ENCODE data around the gene GPR25. TPM values are rescaled to one million over a fixed set of nuclear protein-coding genes. Genes with fewer than 3 reads are reported as not detected.

Gene GPR25
- total RNA-seq, 4 donors from 2014 or later = 1.3 TPM; not detected in 3

DNA sequence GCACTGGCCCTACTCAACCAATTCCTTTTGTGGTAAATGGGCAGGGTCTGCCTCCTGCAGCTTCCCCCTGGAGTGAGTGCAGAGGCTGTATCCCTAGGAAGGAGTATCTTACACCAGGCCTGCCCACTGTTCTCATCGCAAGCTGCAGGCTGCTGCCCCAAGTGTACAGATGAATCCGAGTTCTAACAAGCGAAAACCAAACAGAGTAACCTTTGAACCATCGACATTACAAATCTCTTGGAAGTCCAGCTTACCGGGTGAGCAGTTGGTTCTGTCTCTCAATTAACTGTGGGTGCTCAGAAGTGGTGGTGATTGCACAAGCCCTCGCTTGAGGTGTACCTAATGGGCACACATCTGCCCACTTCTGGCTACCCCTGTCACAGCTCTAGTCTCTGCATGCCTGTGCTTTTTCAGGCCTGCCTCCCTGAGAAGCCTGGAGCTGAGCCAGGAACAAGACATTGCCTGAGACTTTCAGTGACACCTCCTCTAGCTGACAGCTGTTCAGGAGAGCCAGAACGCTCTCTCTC lies 44.6 kb downstream of the GPR25 start:
- H3K27ac ChIP-seq = peak overlapping the region; percentile 8 to 70 (median 28)
- H3K4me1 ChIP-seq = peaks cover 3 to 31% (median 14%) of the 10 kb centered on the region in 3 donors
- peaks cover 0 to 4% (median 0%) of the 10 kb centered on the region in 3 donors for H3K36me3 ChIP-seq
- intact Hi-C loops (cut with DNase I) = no loop called here
- no peaks in the 10 kb centered on the region for H3K9me3 ChIP-seq
- DNase-seq = no peak
- WGBS, 2 donors = 48 to 60% methylated on average over 4 to 5 of the region's 7 CpGs
- H3K27me3 ChIP-seq = peaks cover 0 to 6% (median 0%) of the 10 kb centered on the region in 4 donors
- TF ChIP-seq POLR2A (IDR thresholded peaks at IDR 0.05) = no peak
- TF ChIP-seq, protein P1, sequence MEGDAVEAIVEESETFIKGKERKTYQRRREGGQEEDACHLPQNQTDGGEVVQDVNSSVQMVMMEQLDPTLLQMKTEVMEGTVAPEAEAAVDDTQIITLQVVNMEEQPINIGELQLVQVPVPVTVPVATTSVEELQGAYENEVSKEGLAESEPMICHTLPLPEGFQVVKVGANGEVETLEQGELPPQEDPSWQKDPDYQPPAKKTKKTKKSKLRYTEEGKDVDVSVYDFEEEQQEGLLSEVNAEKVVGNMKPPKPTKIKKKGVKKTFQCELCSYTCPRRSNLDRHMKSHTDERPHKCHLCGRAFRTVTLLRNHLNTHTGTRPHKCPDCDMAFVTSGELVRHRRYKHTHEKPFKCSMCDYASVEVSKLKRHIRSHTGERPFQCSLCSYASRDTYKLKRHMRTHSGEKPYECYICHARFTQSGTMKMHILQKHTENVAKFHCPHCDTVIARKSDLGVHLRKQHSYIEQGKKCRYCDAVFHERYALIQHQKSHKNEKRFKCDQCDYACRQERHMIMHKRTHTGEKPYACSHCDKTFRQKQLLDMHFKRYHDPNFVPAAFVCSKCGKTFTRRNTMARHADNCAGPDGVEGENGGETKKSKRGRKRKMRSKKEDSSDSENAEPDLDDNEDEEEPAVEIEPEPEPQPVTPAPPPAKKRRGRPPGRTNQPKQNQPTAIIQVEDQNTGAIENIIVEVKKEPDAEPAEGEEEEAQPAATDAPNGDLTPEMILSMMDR (IDR thresholded peaks at IDR 0.05) = no peak
- H3K4me3 ChIP-seq = no peak overlapping the region

DNA sequence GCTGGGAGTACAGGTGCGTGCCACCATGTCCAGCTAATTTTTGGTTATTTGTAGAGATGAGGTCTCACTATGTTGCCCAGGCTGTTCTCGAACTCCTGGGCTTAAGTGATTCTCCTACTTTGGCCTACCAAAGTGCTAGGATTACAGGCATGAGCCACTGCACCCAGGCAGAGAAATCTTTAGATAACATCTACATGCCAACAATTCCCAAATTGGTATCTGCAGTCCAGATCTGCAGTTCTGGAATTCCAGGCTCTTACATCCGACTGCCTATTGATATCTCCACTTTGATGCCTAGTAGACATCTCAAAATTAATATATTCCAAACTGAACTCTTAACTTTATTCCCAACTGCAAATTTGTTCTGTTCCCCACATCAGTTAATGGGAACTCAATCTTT lies 45.2 kb downstream of the GPR25 start:
- peaks cover 0 to 6% (median 0%) of the 10 kb centered on the region in 4 donors for H3K27me3 ChIP-seq
- no peaks in the 10 kb centered on the region for H3K9me3 ChIP-seq
- peaks cover 0 to 4% (median 0%) of the 10 kb centered on the region in 3 donors for H3K36me3 ChIP-seq
- TF ChIP-seq, protein P1 (IDR thresholded peaks at IDR 0.05) = no peak
- no peak for TF ChIP-seq POLR2A (IDR thresholded peaks at IDR 0.05)
- peaks cover 0 to 25% (median 9%) of the 10 kb centered on the region in 3 donors for H3K4me1 ChIP-seq
- 97% methylated on average over 3 of the region's 3 CpGs for WGBS, 2 donors
- no peak overlapping the region for H3K27ac ChIP-seq
- DNase-seq = no peak
- intact Hi-C loops (cut with DNase I) = no loop called here
- H3K4me3 ChIP-seq = no peak overlapping the region

DNA sequence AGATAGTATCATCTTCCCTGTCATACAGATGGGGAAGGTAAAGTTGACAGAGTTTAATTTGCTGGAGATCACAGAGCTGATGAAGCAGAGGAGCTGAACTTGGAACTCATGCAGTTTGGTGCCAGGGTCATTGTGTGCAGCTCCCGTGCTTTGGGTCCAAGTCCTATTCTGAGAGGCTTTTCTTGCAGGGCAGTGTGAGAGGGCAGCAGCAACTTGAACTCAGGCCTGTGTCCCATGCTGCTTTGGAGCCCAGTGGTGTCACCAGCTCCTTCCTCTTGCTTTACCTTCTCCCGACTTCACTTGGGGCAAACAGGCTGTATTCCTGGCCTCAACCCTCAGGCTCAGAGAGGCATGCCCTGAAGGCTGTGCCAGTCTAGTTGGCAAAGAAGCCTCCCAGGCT lies 46.6 kb downstream of the GPR25 start:
- peaks cover 0 to 19% (median 9%) of the 10 kb centered on the region in 3 donors for H3K4me1 ChIP-seq
- DNase-seq = no peak
- H3K27ac ChIP-seq = no peak overlapping the region
- no peaks in the 10 kb centered on the region for H3K9me3 ChIP-seq
- H3K36me3 ChIP-seq = no peaks in the 10 kb centered on the region
- TF ChIP-seq, protein P1 (IDR thresholded peaks at IDR 0.05) = no peak
- no peak for TF ChIP-seq POLR2A (IDR thresholded peaks at IDR 0.05)
- WGBS, 2 donors = 80 to 90% methylated on average over 1 to 2 of the region's 2 CpGs
- H3K27me3 ChIP-seq = peaks cover 0 to 6% (median 0%) of the 10 kb centered on the region in 4 donors
- H3K4me3 ChIP-seq = no peak overlapping the region
- intact Hi-C loops (cut with DNase I) = no loop called here

DNA sequence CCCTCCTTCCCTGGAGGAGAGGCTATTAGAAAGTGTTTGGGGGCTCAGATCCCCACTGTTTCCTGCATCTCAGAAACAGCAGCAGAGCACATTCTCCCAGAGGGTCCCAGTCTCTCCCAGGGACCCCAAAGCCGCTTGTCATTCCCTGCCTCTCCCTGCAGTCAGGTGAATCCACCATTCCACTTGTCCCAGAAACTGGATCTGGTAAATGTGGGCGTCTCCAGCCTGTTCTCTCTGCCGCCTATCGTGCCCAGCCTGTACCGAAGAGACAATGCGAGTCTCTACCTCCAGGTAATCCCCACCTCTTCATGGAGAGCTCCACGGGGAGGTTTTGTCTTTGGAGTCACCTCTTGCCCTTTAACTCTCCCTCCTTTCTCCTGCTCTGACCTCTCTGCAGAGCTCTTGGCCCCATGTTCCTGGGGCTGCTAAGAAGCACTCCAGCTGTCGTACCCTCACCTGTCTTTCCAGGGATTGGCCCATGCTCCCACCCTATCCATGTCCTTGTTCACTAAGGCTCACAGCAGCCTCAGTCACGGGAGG lies 48.9 kb downstream of the GPR25 start:
- Histone ChIP-seq H3K4me3 (no peak overlapping the region), H3K9me3 (no peaks in the 10 kb centered on the region), H3K27me3 (no peaks in the 10 kb centered on the region), H3K27ac (no peak overlapping the region), H3K4me1 (peaks cover 0 to 9% (median 8%) of the 10 kb centered on the region in 3 donors), H3K36me3 (no peaks in the 10 kb centered on the region)
- intact Hi-C loops (cut with DNase I) = no loop called here
- DNase-seq = no peak
- 87 to 89% methylated on average over 8 to 9 of the region's 9 CpGs for WGBS, 2 donors
- TF ChIP-seq, protein P1 (IDR thresholded peaks at IDR 0.05) = no peak
- TF ChIP-seq POLR2A (IDR thresholded peaks at IDR 0.05) = no peak

DNA sequence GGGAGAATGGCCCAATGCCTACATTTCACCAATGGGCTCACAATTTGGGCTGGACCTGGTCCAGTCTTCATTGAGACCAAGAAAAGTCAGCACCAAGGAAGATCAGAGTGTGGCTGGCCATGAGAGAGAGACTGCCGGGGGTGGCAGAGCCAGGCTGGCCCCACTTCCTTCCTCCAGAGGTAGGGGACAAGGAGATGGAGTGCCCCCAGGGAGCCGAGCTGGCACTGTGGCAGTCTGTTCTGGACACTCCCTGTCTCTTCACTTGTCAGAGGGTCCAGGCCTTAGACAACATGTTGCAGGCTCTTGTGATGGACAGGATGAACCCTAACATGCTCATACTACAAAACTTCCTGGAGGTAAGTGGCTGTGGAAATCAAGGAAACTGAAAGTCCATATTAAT lies 49.6 kb downstream of the GPR25 start:
- H3K9me3 ChIP-seq = no peaks in the 10 kb centered on the region
- peaks cover 0 to under 1% (median under 1%) of the 10 kb centered on the region in 3 donors for H3K4me1 ChIP-seq
- no peak overlapping the region for H3K27ac ChIP-seq
- intact Hi-C loops (cut with DNase I) = no loop called here
- no peaks in the 10 kb centered on the region for H3K27me3 ChIP-seq
- no peaks in the 10 kb centered on the region for H3K36me3 ChIP-seq
- no peak for DNase-seq
- no peak overlapping the region for H3K4me3 ChIP-seq
- no peak for TF ChIP-seq POLR2A (IDR thresholded peaks at IDR 0.05)
- TF ChIP-seq, protein P1 (IDR thresholded peaks at IDR 0.05) = no peak
- 75 to 100% methylated on average over 1 of the region's 2 CpGs for WGBS, 2 donors

All from esophagus squamous epithelium (tissue), 5 donors.